Transverse colon (tissue), 4 donors: Measurements from ENCODE around the gene MCUB. TPM values are rescaled to one million over a fixed set of nuclear protein-coding genes. Genes with fewer than 3 reads are reported as not detected.

Source experiments
- DNase-seq: peaks from one replicate; pipeline ENCODE4 v3.0.0-alpha.2; 2019
- H3K27ac ChIP-seq, 4 donors: fragments of 200-600 bp; sonication (generic); 2 replicates each; pipeline ENCODE4 v1.5.1; 2016 to 2018; ENCODE audit warnings: inconsistent platforms in 4 of 4
- H3K27me3 ChIP-seq: fragments of 200-600 bp; sonication (generic); 2 replicates; pipeline ENCODE4 v1.5.1; 2017; ENCODE audit warnings: inconsistent platforms
- H3K36me3 ChIP-seq, 4 donors: fragments of 200-600 bp; sonication (generic); 2 replicates each; pipeline ENCODE4 v1.5.1; 2017 to 2019; ENCODE audit warnings: inconsistent platforms in 4 of 4
- H3K4me1 ChIP-seq, 4 donors: fragments of 200-600 bp; sonication (generic); 2 replicates each; pipeline ENCODE4 v1.5.1; 2017 to 2020; ENCODE audit warnings: inconsistent platforms in 4 of 4
- H3K4me3 ChIP-seq, 4 donors: fragments of 200-600 bp; sonication (generic); 1 replicate in 1 of 4; 2 replicates in 3 of 4; pipeline versions ENCODE4 v1.5.1 to v1.6.1; 2017 to 2019; ENCODE audit warnings: inconsistent platforms in 4 of 4
- H3K9me3 ChIP-seq, 2 donors: fragments of 200-600 bp; sonication (generic); 2 replicates each; pipeline ENCODE4 v1.5.1; 2017 to 2019; ENCODE audit warnings: inconsistent platforms in 2 of 2
- EP300 ChIP-seq: sonication (generic); formaldehyde crosslinking; IDR thresholded peaks from one replicate; pipeline ENCODE4 v1.6.1; 2017; ENCODE audit warnings: antibody characterized with exemption, low read depth
- POLR2A ChIP-seq: fragments of 450-650 bp; IDR thresholded peaks from one replicate; pipeline ENCODE4 v1.6.1; 2016; ENCODE audit warnings: antibody characterized with exemption, mild to moderate bottlenecking, moderate library complexity
- POLR2AphosphoS5 ChIP-seq, 3 donors: sonication (generic); formaldehyde crosslinking; IDR thresholded peaks; one replicate each; pipeline ENCODE4 v1.6.1; 2016; ENCODE audit warnings: antibody characterized with exemption in 3 of 3
- WGBS, 2 donors: methylation state at CpG; one replicate each; pipeline ENCODE4 v1.1.5; 2018; ENCODE audit warnings: low coverage in 1 of 2; 5-methylcytosine and 5-hydroxymethylcytosine counted together
- in situ Hi-C, 4 donors: fragments of 200-750 bp; cut with MboI; loops; one replicate each; pipeline versions ENCODE4 v1.15.0 to v1.15.1; 2017; ENCODE audit warnings: low sequenced_read_pairs in 3 of 4, low pct_ligation_motif_present in 1 of 4, low pct_unique_long_range_greater_than_20kb in 1 of 4
- intact Hi-C: fragments of 100-400 bp; cut with DNase I; formaldehyde crosslinking; loops from one replicate; pipeline ENCODE4 v1.15.1; 2023; ENCODE audit warnings: low total_unique reads
- total RNA-seq, 4 donors: library from RNA; depleted of rRNA; stranded (reverse); fragments of >200 nt; gene quantifications; one replicate each; pipeline ENCODE4 v1.1.0, GENCODE V29; 2016
- TF ChIP-seq, protein P1 (sequence below), 5 experiments: fragments of 200-600 bp in 3 of 5; fragments of 450-650 bp in 2 of 5; sonication (generic) in 3 of 5; IDR thresholded peaks; 1 replicate in 2 of 5; 2 replicates in 3 of 5; pipeline ENCODE4 v1.5.1; 2016 to 2017; ENCODE audit warnings: antibody characterized with exemption in 5 of 5, inconsistent platforms in 3 of 5, mild to moderate bottlenecking in 2 of 5, moderate library complexity in 1 of 5

MCUB gene
- total RNA-seq, 4 donors from 2014 or later = 4.6 to 15.7 (median 8.8) TPM

DNA sequence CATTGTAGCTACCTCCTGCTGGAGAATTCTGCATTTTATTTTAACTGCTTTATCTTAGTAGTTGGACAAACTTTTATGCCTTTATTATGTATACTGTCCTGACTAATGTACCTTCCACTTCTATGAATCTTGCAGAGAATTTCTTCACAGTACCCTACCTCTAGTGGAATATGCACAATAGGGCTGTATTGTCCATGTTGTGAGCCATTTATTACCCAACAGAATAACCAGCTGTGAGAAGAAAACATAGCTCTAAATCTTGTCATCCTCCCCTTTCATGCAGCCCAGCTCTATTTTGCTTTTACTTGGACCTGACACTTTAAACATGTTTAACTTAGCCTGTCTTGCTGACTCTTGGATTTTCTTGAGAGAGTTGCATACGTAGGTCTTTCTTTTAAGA lies 56.2 kb downstream of the MCUB start:
- intact Hi-C loops (no loop called here), in situ Hi-C loops (no loop called here)
- Histone ChIP-seq H3K27ac (no peak overlapping the region), H3K27me3 (no peaks in the 10 kb centered on the region), H3K4me3 (no peak overlapping the region), H3K9me3 (no peaks in the 10 kb centered on the region), H3K36me3 (no peaks in the 10 kb centered on the region), H3K4me1 (no peaks in the 10 kb centered on the region)
- TF ChIP-seq POLR2A (no peak), POLR2AphosphoS5 (IDR thresholded peaks at IDR 0.05) (no peak), EP300 (no peak)
- TF ChIP-seq, protein P1, sequence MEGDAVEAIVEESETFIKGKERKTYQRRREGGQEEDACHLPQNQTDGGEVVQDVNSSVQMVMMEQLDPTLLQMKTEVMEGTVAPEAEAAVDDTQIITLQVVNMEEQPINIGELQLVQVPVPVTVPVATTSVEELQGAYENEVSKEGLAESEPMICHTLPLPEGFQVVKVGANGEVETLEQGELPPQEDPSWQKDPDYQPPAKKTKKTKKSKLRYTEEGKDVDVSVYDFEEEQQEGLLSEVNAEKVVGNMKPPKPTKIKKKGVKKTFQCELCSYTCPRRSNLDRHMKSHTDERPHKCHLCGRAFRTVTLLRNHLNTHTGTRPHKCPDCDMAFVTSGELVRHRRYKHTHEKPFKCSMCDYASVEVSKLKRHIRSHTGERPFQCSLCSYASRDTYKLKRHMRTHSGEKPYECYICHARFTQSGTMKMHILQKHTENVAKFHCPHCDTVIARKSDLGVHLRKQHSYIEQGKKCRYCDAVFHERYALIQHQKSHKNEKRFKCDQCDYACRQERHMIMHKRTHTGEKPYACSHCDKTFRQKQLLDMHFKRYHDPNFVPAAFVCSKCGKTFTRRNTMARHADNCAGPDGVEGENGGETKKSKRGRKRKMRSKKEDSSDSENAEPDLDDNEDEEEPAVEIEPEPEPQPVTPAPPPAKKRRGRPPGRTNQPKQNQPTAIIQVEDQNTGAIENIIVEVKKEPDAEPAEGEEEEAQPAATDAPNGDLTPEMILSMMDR (IDR thresholded peaks at IDR 0.05) = no peak
- WGBS, 2 donors = 79 to 90% methylated on average over 1 of the region's 1 CpG
- no peak for DNase-seq

DNA sequence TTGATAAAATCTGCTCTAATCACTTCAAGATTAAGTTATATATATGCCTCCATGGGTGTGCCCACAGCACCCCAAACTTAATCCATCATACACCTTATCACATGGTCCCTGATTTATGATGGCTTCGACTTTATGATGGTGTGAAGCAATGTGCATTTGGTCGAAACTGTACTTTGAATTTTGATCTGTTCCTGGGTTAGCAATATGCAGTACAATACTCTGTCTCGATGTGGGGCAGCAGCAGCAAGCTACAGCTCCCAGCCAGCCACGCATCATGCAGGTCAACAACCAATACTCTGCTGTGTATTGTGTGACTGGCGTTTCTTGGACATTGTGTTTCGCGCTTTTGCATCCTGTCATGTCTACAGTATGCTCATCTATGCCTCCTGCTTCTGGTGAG lies 62.6 kb downstream of the MCUB start:
- intact Hi-C loops (no loop called here), in situ Hi-C loops (no loop called here)
- 58 to 89% methylated on average over 2 to 7 of the region's 7 CpGs for WGBS, 2 donors

DNA sequence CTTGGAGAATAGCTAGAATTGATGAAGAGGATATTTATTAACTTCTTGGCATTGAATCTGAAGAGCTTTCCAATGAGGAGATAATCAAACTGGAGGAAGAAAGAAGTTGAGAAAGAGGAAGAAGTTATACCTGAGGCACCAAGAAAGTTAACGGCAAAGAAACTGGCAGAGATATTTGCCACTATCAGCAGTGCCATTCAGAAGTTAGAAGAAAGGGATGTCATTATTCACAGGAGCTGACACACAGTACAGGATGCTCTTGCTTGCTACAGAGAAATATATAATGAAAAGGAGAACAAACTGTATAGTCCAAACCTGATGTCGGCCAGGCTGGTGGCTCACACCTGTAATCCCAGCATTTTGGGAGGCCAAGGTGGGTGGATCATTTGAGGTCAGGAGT lies 64.5 kb downstream of the MCUB start:
- TF ChIP-seq POLR2AphosphoS5 (IDR thresholded peaks at IDR 0.05) (no peak), EP300 (no peak), POLR2A (no peak)
- TF ChIP-seq, protein P1 (IDR thresholded peaks at IDR 0.05) = no peak
- Histone ChIP-seq H3K36me3 (no peaks in the 10 kb centered on the region), H3K27ac (no peak overlapping the region), H3K4me3 (no peak overlapping the region), H3K4me1 (no peaks in the 10 kb centered on the region), H3K27me3 (no peaks in the 10 kb centered on the region), H3K9me3 (no peaks in the 10 kb centered on the region)
- intact Hi-C loops (no loop called here), in situ Hi-C loops (no loop called here)
- 90 to 94% methylated on average over 2 of the region's 2 CpGs for whole genome bisulfite sequencing, 2 donors
- DNase-seq = no peak

More for the DNA sequence above, 62.6 kb downstream of the MCUB start:
- no peak for DNase-seq
- Histone ChIP-seq H3K4me1 (no peaks in the 10 kb centered on the region), H3K4me3 (no peak overlapping the region), H3K36me3 (no peaks in the 10 kb centered on the region), H3K9me3 (no peaks in the 10 kb centered on the region), H3K27ac (no peak overlapping the region), H3K27me3 (no peaks in the 10 kb centered on the region)
- no peak for TF ChIP-seq EP300

DNA sequence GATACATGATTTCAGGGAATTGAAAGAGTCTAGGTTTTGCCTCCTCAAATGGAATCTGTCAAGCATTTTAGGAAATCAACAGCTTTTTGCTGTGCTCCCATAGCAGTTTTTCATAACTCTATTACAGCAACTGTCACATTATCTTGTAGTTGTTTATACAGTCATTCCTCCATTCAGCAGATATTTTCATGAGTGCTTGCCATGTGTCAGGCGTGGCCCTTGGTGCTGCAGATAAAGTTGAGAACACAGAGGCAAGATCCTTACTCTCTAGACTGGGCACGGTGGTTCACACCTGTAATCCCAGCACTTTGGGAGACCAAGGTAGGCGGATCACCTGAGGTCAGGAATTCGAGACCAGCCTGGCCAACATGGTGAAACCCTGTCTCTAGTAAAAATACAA lies 67.3 kb downstream of the MCUB start:
- in situ Hi-C loops = no loop called here
- DNase-seq = no peak
- WGBS, 2 donors = 91% methylated on average over 4 of the region's 4 CpGs; no CpG with 5 or more reads in 1 of the 2 donors

More for the DNA sequence above, 67.3 kb downstream of the MCUB start:
- Histone ChIP-seq H3K4me3 (no peak overlapping the region), H3K36me3 (no peaks in the 10 kb centered on the region), H3K27me3 (no peaks in the 10 kb centered on the region), H3K27ac (no peak overlapping the region), H3K9me3 (no peaks in the 10 kb centered on the region), H3K4me1 (peaks cover 0 to 5% (median 0%) of the 10 kb centered on the region in 4 donors)
- intact Hi-C loops = no loop called here
- TF ChIP-seq POLR2A = no peak
- no peak for TF ChIP-seq EP300
- TF ChIP-seq, protein P1 (IDR thresholded peaks at IDR 0.05) = no peak
- no peak for TF ChIP-seq POLR2AphosphoS5 (IDR thresholded peaks at IDR 0.05)
